ENCODE data around the gene DPPA4.

DNA sequence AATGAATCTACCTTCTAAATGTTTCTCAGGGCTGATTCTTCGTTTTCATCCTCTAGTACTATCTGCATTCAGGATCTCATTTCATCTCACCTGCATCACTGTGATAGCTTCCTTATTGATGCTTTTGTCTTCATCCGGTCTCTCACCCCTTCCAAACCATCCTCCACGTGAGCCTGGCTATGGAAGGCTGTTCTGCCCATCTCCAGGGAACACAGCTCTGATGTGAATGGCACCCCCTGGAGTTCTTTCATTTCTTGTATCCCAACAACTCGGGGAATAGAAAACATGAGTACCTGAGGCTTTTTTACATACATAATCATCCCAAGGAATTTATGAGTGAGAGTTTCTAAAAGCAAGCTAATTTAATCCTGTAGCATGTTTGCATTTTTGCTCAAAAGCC lies 8.8 kb upstream of the DPPA4 start:
- TF ChIP-seq CTCF (IDR thresholded peaks at IDR 0.05): no peak
- no peak for TF ChIP-seq EZH2 (IDR thresholded peaks at IDR 0.05; ENCODE audit: borderline replicate concordance, insufficient read depth, low read depth, low read length, poor library complexity, severe bottlenecking)

All from B cell (primary cell).